Endothelial cell of umbilical vein (primary cell): ENCODE data around the gene KMT2C. TPM values are rescaled to one million over a fixed set of nuclear protein-coding genes. Genes with fewer than 3 reads are reported as not detected.

Source experiments
- BruUV-seq: library from RNA; stranded (reverse); fragments of 400-500 nt; replicated peaks from 2 replicates; lab custom pipeline; 2021; lab: Mats Ljungman, UMichigan
- CTCF ChIA-PET: fragments of 300-600, 350-600 bp; sonication (Branson Sonifier 250); formaldehyde crosslinking; loops from one replicate; lab custom pipeline; 2021; ENCODE audit warnings: antibody characterized with exemption, inconsistent platforms; lab: Charles Lee
- POLR2A ChIA-PET: fragments of 300-600, 350-600 bp; sonication (Branson Sonifier 250); formaldehyde crosslinking; loops from one replicate; lab custom pipeline; 2021; ENCODE audit warnings: antibody characterized with exemption, inconsistent platforms; lab: Charles Lee
- DNase-seq: peaks from one replicate; pipeline ENCODE4 v3.0.0-alpha.2; 2011; ENCODE audit warnings: low read depth, low spot score
- FAIRE-seq: peaks from 2 replicates; lab custom pipeline; 2011; peaks lifted over from hg19 to GRCh38; lab: Jason Lieb, UNC
- H2AFZ ChIP-seq: 2 replicates; pipeline ENCODE4 v1.6.0; 2012; ENCODE audit warnings: low read depth, low read length, control low read depth, inconsistent platforms
- H3K27ac ChIP-seq: 2 replicates; pipeline ENCODE4 v1.5.1; 2011; ENCODE audit warnings: low read depth, mild to moderate bottlenecking, control low read depth, low read length, moderate library complexity; ENCODE audit not compliant: insufficient read depth
- H3K27me3 ChIP-seq, 2 experiments: 2 replicates each; pipeline versions ENCODE4 v1.6.0 to v1.6.1; 2011; ENCODE audit warnings: low read length in 2 of 2, mixed read lengths in 1 of 2; ENCODE audit not compliant: control insufficient read depth in 2 of 2, insufficient read depth in 2 of 2
- H3K36me3 ChIP-seq, 2 experiments: 2 replicates in 1 of 2; 3 replicates in 1 of 2; pipeline ENCODE4 v1.5.1; 2011; ENCODE audit warnings: low read length in 2 of 2, mild to moderate bottlenecking in 1 of 2, moderate library complexity in 1 of 2; ENCODE audit not compliant: control insufficient read depth in 2 of 2, insufficient read depth in 2 of 2; ENCODE audit errors: extremely low read depth in 1 of 2
- H3K4me1 ChIP-seq: 3 replicates; pipeline ENCODE4 v1.5.1; 2011; ENCODE audit warnings: mild to moderate bottlenecking, low read length; ENCODE audit not compliant: control insufficient read depth, insufficient read depth; ENCODE audit errors: extremely low read depth
- H3K4me2 ChIP-seq: 2 replicates; pipeline ENCODE4 v1.6.1; 2011; ENCODE audit warnings: low read length, control low read depth, mixed read lengths; ENCODE audit not compliant: insufficient read depth
- H3K4me3 ChIP-seq, 3 experiments: fragments of 200-600 bp in 1 of 3; sonication (generic), shearing (Covaris generic) in 1 of 3; replicated peaks in 1 of 3; 2 replicates each; pipeline ENCODE4 v1.5.1; 2011 to 2016; ENCODE audit warnings: control low read depth in 3 of 3, low read length in 3 of 3, mild to moderate bottlenecking in 2 of 3, inconsistent platforms in 1 of 3, low read depth in 1 of 3, moderate library complexity in 1 of 3; ENCODE audit not compliant: insufficient read depth in 1 of 3
- H3K79me2 ChIP-seq: 2 replicates; pipeline ENCODE4 v1.6.0; 2012; ENCODE audit warnings: low read length, inconsistent platforms; ENCODE audit not compliant: control insufficient read depth, insufficient read depth
- H3K9ac ChIP-seq: replicated peaks from 2 replicates; pipeline ENCODE3; 2011; ENCODE audit warnings: low read length, control low read depth; ENCODE audit not compliant: insufficient read depth; ENCODE audit errors: extremely low read depth
- H3K9me1 ChIP-seq: replicated peaks from 3 replicates; pipeline ENCODE4 v1.6.0; 2011; ENCODE audit warnings: mild to moderate bottlenecking, low read length; ENCODE audit not compliant: control insufficient read depth, insufficient read depth; ENCODE audit errors: extremely low read depth
- H3K9me3 ChIP-seq: replicated peaks from 2 replicates; pipeline ENCODE4 v1.5.1; 2012; ENCODE audit warnings: low read length, inconsistent platforms; ENCODE audit not compliant: control insufficient read depth, insufficient read depth
- H4K20me1 ChIP-seq: replicated peaks from 2 replicates; pipeline ENCODE3; 2011; ENCODE audit warnings: mild to moderate bottlenecking, low read length; ENCODE audit not compliant: control insufficient read depth, insufficient read depth; ENCODE audit errors: extremely low read depth
- CTCF ChIP-seq, 2 donors: IDR thresholded peaks; 1 replicate in 1 of 2; 2 replicates in 1 of 2; pipeline ENCODE4 v1.5.1; 2011; ENCODE audit warnings: low read length in 2 of 2, mild to moderate bottlenecking in 2 of 2, moderate library complexity in 2 of 2, control low read depth in 1 of 2, inconsistent platforms in 1 of 2, low read depth in 1 of 2; ENCODE audit not compliant: insufficient read depth in 1 of 2; ENCODE audit errors: extremely low read depth in 1 of 2
- EZH2 ChIP-seq: IDR thresholded peaks from 2 replicates; pipeline ENCODE4 v1.6.1; 2012; ENCODE audit warnings: borderline replicate concordance, low read depth, mild to moderate bottlenecking, moderate library complexity, low read length, inconsistent platforms; ENCODE audit not compliant: severe bottlenecking
- FOS ChIP-seq: IDR thresholded peaks from 2 replicates; pipeline ENCODE4 v1.6.1; 2011; ENCODE audit warnings: mild to moderate bottlenecking, low read length, moderate library complexity, borderline replicate concordance; ENCODE audit not compliant: insufficient read depth
- GATA2 ChIP-seq: IDR thresholded peaks from 2 replicates; pipeline ENCODE4 v1.7.0; 2011; ENCODE audit warnings: low read depth, mild to moderate bottlenecking, moderate library complexity, mixed read lengths, low read length; ENCODE audit not compliant: insufficient read length, insufficient read depth
- JUN ChIP-seq: IDR thresholded peaks from 2 replicates; pipeline ENCODE4 v1.6.1; 2011; ENCODE audit warnings: borderline replicate concordance, low read depth; ENCODE audit not compliant: insufficient read length, insufficient read depth
- MAX ChIP-seq: IDR thresholded peaks from 2 replicates; pipeline ENCODE4 v1.6.1; 2011; ENCODE audit not compliant: insufficient read depth, insufficient read length
- MYC ChIP-seq: IDR thresholded peaks from one replicate; pipeline ENCODE4 v1.6.1; 2011; ENCODE audit warnings: mild to moderate bottlenecking, low read depth, low read length
- POLR2A ChIP-seq: IDR thresholded peaks from 2 replicates; pipeline ENCODE4 v1.6.1; 2012; ENCODE audit warnings: low read depth, mild to moderate bottlenecking, control low read depth, low read length
- POLR2AphosphoS5 ChIP-seq: IDR thresholded peaks from 2 replicates; pipeline ENCODE4 v1.6.1; 2012; ENCODE audit warnings: low read depth, mild to moderate bottlenecking, control low read depth, low read length, moderate library complexity; ENCODE audit not compliant: insufficient read depth
- dilution Hi-C: fragments of 300-500 bp; cut with MboI; formaldehyde crosslinking; loops from one replicate; pipeline ENCODE4 v1.15.0; 2019; ENCODE audit warnings: low sequenced_read_pairs; ENCODE audit not compliant: extremely low pct_ligation_motif_present
- intact Hi-C: fragments of 100-400 bp; cut with micrococcal nuclease; formaldehyde crosslinking; loops from one replicate; pipeline ENCODE4 v1.10.0; 2022
- polyA plus RNA-seq, 4 experiments: library from polyadenylated mRNA; depleted of rRNA in 3 of 4; stranded (reverse) in 3 of 4; unstranded in 1 of 4; fragments of >200 nt; gene quantifications; 2 replicates each; pipeline versions ENCODE4 v1.2.1 to v1.2.3, GENCODE V29; 2011 to 2012; ENCODE audit warnings: missing spikeins in 1 of 4
- total RNA-seq: library from RNA; stranded (reverse); gene quantifications from 2 replicates; pipeline ENCODE4 v1.2.3, GENCODE V29; 2021

The KMT2C gene
- total and polyA plus RNA-seq, 2 donors (not counting 3 experiments of a cell fraction or from before 2014, with no cell fraction given), result 8.0 to 53.7 TPM

GRCh38 chr7:152127229-152127628 is 308.6 kb downstream of the KMT2C start:
- Histone ChIP-seq H4K20me1 (no peaks in the 10 kb centered on the region), H3K9ac (no peak overlapping the region), H2AFZ (no peak overlapping the region), H3K9me3 (no peaks in the 10 kb centered on the region), H3K27ac (no peak overlapping the region), H3K36me3 (peaks cover 9 to 27% of the 10 kb centered on the region in 2 experiments), H3K9me1 (no peaks in the 10 kb centered on the region), H3K4me3 (no peak overlapping the region), H3K79me2 (no peaks in the 10 kb centered on the region), H3K27me3 (no peaks in the 10 kb centered on the region), H3K4me1 (no peaks in the 10 kb centered on the region), H3K4me2 (no peak overlapping the region)
- intact Hi-C loops (no loop called here), dilution Hi-C loops (no loop called here)
- TF ChIP-seq CTCF (IDR thresholded peaks at IDR 0.05; ENCODE audit: extremely low read depth in 1 of 2, insufficient read depth in 1 of 2, low read depth in 1 of 2, low read length in 2 of 2) (no peak), GATA2 (no peak), POLR2A (no peak), POLR2AphosphoS5 (no peak), MYC (no peak), MAX (no peak), FOS (no peak), EZH2 (no peak), JUN (no peak)
- FAIRE-seq (no peak), DNase-seq (no peak)
- CTCF ChIA-PET, result no interaction called here
- no TSS peak for BruUV-seq
- POLR2A ChIA-PET, result no interaction called here
